WERI-Rb-1 (cell line): ENCODE results near the gene KLHL9.

Experiments used
- DNase-seq: peaks from one replicate; pipeline ENCODE4 v3.0.0-alpha.2; 2020
- H3K27ac ChIP-seq: fragments of 250-450 bp; sonication (Bioruptor Pico); 2 replicates; pipeline ENCODE4 v1.5.1; 2020; ENCODE audit warnings: mild to moderate bottlenecking, moderate library complexity
- H3K27me3 ChIP-seq: fragments of 250-450 bp; sonication (Bioruptor Pico); 2 replicates; pipeline ENCODE4 v1.5.1; 2021; ENCODE audit warnings: mild to moderate bottlenecking, low read depth, moderate library complexity; ENCODE audit not compliant: insufficient read depth, severe bottlenecking
- H3K36me3 ChIP-seq: fragments of 250-450 bp; sonication (Bioruptor Pico); 2 replicates; pipeline ENCODE4 v1.5.1; 2020; ENCODE audit warnings: mild to moderate bottlenecking, moderate library complexity
- H3K4me3 ChIP-seq: 2 replicates; pipeline ENCODE4 v1.5.1; 2011; ENCODE audit warnings: low read depth, mild to moderate bottlenecking, control low read depth, low read length
- H3K9me3 ChIP-seq: fragments of 250-450 bp; sonication (Bioruptor Pico); 2 replicates; pipeline ENCODE4 v1.5.1; 2021; ENCODE audit warnings: mild to moderate bottlenecking, moderate library complexity; ENCODE audit not compliant: severe bottlenecking
- CTCF ChIP-seq: IDR thresholded peaks from 2 replicates; pipeline ENCODE4 v1.5.1; 2011; ENCODE audit warnings: low read depth, mild to moderate bottlenecking, control low read depth, inconsistent platforms, low read length

KLHL9 gene

GRCh38 chr9:21336457-21336856 lies 1.3 kb upstream of the KLHL9 start:
- H3K4me3 ChIP-seq = no peak overlapping the region
- H3K9me3 ChIP-seq = no peaks in the 10 kb centered on the region
- H3K27me3 ChIP-seq = no peaks in the 10 kb centered on the region
- no peak for TF ChIP-seq CTCF
- DNase-seq = no peak
- no peak overlapping the region for H3K27ac ChIP-seq
- peaks cover 22% of the 10 kb centered on the region for H3K36me3 ChIP-seq

GRCh38 chr9:21333226-21333625 lies 2.0 kb downstream of the KLHL9 start:
- no peak overlapping the region for H3K4me3 ChIP-seq
- H3K9me3 ChIP-seq = no peaks in the 10 kb centered on the region
- H3K27me3 ChIP-seq = no peaks in the 10 kb centered on the region
- H3K36me3 ChIP-seq = peaks cover 22% of the 10 kb centered on the region
- no peak for DNase-seq
- H3K27ac ChIP-seq = no peak overlapping the region
- TF ChIP-seq CTCF = no peak

- Histone ChIP-seq H3K9me3 (no peaks in the 10 kb centered on the region), H3K27ac (no peak overlapping the region), H3K4me3 (no peak overlapping the region), H3K36me3 (peaks cover 22% of the 10 kb centered on the region), H3K27me3 (no peaks in the 10 kb centered on the region)
- TF ChIP-seq CTCF = no peak
- DNase-seq = no peak
These were observed 3.4 kb downstream of the KLHL9 start for GRCh38 chr9:21331676-21332402.

GRCh38 chr9:21326526-21327139 lies 8.6 kb downstream of the KLHL9 start:
- Histone ChIP-seq H3K9me3 (no peaks in the 10 kb centered on the region), H3K36me3 (no peaks in the 10 kb centered on the region), H3K4me3 (no peak overlapping the region), H3K27me3 (no peaks in the 10 kb centered on the region), H3K27ac (no peak overlapping the region)
- DNase-seq = no peak
- peak; percentile 24; the same call in 1 of the 2 replicates for TF ChIP-seq CTCF

- H3K9me3 ChIP-seq = no peaks in the 10 kb centered on the region
- no peak overlapping the region for H3K27ac ChIP-seq
- no peak overlapping the region for H3K4me3 ChIP-seq
- TF ChIP-seq CTCF = no peak
- no peak for DNase-seq
- no peaks in the 10 kb centered on the region for H3K27me3 ChIP-seq
- no peaks in the 10 kb centered on the region for H3K36me3 ChIP-seq
These were observed 11.2 kb downstream of the KLHL9 start for GRCh38 chr9:21324047-21324446.
